B cell (primary cell): ENCODE data around the gene RGS3.

Experiments used
- EZH2 ChIP-seq: IDR thresholded peaks from 2 replicates; pipeline ENCODE4 v1.6.1; 2012; ENCODE audit warnings: borderline replicate concordance, low read depth, mild to moderate bottlenecking, moderate library complexity, low read length; ENCODE audit not compliant: insufficient read depth, poor library complexity, severe bottlenecking
- TF ChIP-seq, protein P1 (sequence below): fragments of 200-600 bp; IDR thresholded peaks from one replicate; pipeline ENCODE4 v1.8.0; 2022; ENCODE audit warnings: antibody characterized with exemption, mild to moderate bottlenecking

GRCh38 chr9:113574441-113575262 lies 111.1 kb downstream of the RGS3 start:
- TF ChIP-seq, protein P1, sequence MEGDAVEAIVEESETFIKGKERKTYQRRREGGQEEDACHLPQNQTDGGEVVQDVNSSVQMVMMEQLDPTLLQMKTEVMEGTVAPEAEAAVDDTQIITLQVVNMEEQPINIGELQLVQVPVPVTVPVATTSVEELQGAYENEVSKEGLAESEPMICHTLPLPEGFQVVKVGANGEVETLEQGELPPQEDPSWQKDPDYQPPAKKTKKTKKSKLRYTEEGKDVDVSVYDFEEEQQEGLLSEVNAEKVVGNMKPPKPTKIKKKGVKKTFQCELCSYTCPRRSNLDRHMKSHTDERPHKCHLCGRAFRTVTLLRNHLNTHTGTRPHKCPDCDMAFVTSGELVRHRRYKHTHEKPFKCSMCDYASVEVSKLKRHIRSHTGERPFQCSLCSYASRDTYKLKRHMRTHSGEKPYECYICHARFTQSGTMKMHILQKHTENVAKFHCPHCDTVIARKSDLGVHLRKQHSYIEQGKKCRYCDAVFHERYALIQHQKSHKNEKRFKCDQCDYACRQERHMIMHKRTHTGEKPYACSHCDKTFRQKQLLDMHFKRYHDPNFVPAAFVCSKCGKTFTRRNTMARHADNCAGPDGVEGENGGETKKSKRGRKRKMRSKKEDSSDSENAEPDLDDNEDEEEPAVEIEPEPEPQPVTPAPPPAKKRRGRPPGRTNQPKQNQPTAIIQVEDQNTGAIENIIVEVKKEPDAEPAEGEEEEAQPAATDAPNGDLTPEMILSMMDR = no peak
- no peak for TF ChIP-seq EZH2
